HG02973 (cell line): ENCODE data around the gene IL1RAPL1.

ENCODE experiments used
- ATAC-seq: cut with Tn5 transposase; IDR thresholded peaks from one replicate; pipeline ENCODE4 v1.9.1; 2021; ENCODE audit warnings: moderate library complexity; ENCODE audit not compliant: unreplicated experiment

Gene IL1RAPL1

GRCh38 chrX:28586981-28587551 is at the start of gene IL1RAPL1:
IL1RAPL1 (plus strand) TSS chrX:28587446.
- ATAC-seq: no peak

GRCh38 chrX:28542791-28543190 is 44.5 kb upstream of the IL1RAPL1 start:
- ATAC-seq: no peak

DNA sequence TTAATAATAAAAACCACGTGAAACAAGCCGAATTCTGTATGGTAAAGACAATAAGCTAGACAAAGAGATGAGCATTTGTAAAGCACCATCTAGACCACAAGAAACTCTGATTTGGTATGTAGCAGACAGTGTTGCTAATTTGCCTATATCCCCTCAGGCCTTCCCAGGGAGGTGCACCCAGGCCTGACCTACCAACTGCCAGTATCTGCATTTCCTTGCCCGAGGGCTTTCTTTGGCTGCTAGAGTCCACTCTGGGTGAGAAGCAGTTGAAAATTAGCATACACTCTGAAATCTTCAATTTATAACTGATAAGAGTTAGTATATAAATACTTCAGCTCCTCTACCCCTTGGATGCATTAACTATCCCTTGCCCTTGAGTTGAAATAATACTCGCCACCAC is 37.4 kb upstream of the IL1RAPL1 start:
- ATAC-seq: no peak

DNA sequence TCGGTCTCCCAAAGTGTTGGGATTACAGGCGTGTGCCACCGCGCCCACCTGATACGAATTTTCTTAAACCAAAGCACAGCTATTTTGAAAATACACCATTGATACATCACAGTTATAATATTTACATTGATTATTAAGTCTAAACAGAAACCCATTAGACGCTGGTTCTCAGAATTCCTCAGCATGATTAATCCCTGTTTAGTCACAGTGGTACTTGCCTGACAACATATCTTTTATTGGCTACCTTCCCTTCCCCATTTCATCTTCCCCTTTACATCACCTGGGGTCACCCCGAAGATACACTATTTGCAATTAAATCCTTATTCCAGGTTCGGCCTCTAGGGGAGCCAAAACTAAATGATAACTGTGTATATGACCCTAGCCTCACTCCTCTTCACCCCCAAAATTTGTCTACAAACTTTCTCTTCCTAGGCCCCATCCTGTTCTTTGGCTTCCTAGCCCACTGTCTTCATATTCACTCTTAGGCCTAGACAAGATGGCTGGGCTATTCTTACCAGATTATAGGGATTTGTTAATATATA is 36.8 kb upstream of the IL1RAPL1 start:
- no peak for ATAC-seq

DNA sequence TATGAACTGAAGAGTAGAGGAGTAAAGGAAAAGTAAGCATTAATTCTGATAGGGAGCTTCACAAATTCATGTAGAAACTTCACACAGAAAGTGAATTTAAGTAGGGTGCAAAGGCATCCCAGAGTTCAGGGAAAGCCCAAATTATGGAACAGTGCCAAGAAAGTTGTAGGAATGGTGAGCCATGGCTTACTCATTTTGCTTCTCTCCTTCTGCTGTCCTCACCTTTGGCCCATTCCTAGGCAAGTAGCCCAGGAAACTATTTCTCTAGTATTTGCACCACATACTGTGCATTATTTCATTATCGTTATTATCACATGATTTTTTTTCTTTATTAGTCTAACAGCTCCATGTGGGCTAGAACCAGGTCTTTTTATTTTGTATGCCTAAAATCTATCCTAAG is 34.9 kb upstream of the IL1RAPL1 start:
- ATAC-seq: no peak

GRCh38 chrX:28552882-28553829 is 34.1 kb upstream of the IL1RAPL1 start:
- ATAC-seq: no peak

DNA sequence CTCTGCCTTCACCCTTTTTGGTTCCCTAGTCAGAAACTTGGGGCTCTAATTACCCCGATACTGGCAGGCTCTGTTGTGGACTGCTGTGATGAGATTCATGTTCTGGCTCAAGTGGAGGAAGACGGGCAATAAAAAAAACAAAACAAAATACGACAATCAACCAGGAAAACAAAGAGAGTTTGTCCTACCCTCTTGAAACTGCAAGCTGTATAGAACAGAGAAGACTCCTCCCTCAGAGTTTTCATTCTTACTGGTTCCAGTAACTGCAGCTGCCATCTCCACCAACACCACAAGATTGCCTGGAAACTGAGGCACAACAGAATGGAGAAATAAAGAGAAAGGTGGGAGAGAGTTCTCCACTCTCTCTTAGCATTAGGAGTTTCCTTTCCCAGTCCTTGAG is 11.1 kb upstream of the IL1RAPL1 start:
- no peak for ATAC-seq

- no peak for ATAC-seq
These were observed 5.7 kb upstream of the IL1RAPL1 start for GRCh38 chrX:28581522-28581921.

DNA sequence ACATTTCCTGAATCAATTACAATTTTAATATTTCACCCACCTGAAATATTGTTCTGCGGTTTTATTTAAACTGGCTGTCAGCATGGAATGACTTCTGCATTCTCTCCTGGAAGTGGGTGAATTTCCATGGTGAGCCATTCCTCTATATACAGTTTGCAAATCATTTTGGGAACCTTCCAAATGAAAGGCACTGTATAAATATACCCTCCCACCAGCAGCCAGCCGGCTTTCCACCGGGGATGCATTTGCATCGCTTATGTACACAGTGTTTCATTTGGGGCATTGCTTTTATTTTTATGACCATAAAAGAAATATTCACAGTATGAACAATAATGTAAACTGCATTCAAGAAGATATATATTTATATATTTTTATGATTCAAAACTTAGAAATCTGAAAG is 4.7 kb upstream of the IL1RAPL1 start:
- ATAC-seq: no peak

DNA sequence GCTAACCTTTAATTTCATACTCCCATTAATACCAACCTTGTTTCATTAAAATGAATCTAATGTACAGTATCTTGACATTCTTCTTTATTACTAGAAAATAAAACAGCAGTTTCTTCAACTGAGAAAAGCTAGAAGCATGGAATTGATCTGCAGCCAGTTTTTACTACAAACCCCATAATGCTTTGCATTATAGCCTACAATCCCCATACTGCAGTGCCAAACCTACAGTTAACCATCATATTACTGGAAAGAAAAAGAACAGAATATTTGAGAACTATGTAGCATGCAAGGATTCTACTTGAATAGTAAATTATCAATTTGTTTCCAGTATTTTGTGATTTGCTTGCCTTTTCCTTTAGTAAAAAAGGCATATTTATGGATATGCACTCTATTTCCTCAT is 3.2 kb upstream of the IL1RAPL1 start:
- ATAC-seq: no peak

GRCh38 chrX:28585767-28586166 is 1.5 kb upstream of the IL1RAPL1 start:
- no peak for ATAC-seq

- no peak for ATAC-seq
These were observed 960 bp upstream of the IL1RAPL1 start for GRCh38 chrX:28586286-28586685.

DNA sequence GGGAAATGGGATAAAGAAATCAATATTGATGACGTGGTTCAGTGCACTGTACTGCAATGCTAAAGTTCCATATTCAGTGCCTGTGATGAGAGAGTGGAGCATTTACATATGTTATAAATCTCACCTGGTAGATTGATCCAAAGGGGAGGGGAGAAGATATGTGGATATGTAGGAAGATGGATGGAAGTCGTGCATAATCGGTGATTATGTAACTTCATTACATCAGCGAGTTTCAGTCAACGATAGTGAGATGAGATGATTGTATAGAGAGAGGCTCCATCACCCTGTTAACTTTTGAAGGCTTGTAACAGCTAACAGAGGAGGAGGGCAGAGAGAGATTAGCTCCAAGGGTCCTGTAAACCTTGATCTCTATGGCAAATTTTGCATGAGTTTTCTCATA is 1.8 kb downstream of the IL1RAPL1 start:
- no peak for ATAC-seq

DNA sequence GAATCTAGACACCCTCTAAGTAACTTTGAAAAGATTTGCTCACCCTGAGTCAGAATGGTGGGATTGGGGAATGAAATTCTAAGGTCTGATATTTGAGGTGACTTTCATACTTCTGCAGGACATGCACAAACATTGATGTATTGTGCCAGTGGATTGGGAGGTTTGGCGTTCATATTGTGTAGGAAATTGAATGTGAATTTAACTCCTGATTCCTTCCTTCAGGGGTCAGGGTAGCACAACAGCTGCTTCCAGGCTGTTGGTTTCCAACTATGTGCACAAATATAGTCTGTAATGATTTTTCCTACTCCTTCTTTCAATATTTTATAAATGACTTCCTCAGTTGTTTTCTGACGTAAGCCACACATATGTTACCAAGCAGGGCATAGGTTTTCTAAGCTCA is 3.1 kb downstream of the IL1RAPL1 start:
- no peak for ATAC-seq

DNA sequence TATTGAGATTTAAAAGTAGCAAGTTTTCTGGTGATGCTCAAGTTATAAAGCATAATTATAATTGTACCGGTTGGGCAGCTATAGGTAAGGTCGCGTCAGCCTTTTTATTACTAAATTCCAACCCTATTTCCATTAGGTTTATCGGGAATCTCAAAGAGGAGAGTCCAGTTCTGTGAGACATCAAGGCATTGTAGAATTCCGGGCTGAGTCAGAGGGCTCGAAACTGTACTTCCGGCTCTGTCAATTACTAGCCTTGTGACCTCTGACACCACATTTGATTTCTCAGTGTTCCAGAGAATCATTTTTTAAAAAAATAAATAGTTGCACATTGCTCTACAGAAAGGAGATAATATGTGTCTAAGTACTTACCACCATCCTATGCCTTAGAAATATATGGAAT is 4.3 kb downstream of the IL1RAPL1 start:
- no peak for ATAC-seq

DNA sequence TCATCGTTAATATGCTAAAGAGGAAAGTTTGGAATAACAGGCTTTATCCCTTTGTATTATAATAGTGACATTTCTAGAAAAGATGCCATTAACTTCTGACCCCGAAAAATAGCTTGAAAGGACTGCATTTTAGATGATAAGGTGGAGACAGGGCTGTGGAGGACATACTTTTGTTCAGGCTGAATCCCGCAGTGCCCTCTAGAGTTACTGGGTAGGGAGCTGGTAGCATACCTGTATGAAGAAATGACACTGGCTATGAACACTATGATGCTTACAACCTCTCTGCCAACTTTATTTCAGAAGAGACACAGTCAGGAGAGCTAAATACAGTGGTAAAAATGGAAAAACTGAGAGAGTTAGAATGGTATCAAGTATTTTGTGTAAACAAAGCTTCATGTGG is 8.1 kb downstream of the IL1RAPL1 start:
- ATAC-seq: no peak

- no peak for ATAC-seq
These were observed 12.7 kb downstream of the IL1RAPL1 start for GRCh38 chrX:28599957-28600356.

DNA sequence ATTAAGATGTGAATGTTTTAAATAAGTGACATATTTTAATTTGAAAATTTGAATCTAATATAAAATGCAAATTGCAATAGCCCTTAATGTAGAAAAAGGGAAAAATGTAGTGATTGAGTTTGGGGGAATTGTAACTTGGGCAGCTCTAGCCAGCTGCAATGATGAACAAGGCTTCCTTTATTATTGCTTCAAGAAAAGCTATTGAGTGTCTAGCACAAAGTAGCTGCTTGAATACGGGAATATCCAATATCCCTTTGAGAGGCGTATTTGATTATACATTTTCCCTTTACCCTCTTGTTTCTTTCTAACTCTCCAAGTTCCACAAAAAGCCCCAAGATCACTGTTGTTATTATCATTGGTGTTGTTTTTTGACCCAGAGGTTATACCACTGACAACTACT is 21.8 kb downstream of the IL1RAPL1 start:
- no peak for ATAC-seq

DNA sequence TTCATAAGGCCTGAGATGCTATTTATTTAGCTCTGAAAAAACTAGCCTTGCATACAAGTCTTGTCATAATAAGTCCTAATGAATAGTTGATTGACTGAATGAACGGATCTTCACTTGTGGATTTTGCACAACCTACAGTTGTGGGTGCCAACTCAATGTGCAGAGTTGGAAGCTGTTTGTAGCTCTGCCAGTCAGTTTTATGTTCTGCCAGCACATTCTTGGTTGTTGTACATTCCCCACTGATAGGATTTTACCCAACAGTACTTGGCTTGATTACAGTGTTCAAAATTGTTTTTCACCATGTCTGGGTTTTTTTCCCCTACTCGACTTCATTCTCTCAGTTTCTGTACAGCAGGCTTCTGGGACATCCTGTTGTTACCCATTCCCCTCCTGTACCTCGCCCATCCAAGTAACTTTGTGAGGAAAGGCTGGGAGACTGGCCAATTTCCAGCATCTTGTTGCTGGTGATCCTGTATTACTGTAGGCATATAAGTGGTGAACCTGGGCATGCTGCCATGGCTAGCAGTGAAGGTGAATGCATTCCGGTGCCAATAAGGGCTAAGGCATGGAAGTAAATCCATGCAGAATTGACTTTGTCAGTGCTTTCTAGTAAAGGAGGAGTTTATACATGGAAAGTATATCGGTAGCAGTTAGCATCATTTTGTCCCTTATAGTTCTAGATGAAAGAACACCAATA is 22.8 kb downstream of the IL1RAPL1 start:
- ATAC-seq: no peak

GRCh38 chrX:28610746-28611145 is 23.5 kb downstream of the IL1RAPL1 start:
- no peak for ATAC-seq

DNA sequence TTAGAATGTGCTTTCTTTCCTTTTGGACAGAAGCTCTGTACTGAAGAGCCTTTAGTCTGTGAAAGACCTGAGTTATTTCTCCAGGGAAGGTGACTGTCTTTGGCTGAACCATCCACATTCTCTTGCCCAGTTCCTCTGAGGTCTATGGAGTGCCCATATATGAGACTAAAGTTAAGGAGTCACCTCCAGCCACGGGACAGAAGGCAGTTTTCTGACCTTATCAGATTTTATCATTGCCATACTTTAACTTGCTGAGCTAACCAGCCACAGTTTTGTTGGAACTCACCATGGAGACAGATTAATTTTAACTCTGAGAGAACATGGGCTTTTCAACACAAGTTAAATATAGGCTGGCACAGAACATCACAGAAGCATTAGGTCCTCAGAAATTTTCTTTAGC is 26.3 kb downstream of the IL1RAPL1 start:
- no peak for ATAC-seq

GRCh38 chrX:28625223-28625622 is 38.0 kb downstream of the IL1RAPL1 start:
- ATAC-seq: no peak
